Kidney (tissue), 14 donors: Measurements from ENCODE around the gene STK32B. TPM values are rescaled to one million over a fixed set of nuclear protein-coding genes. Genes with fewer than 3 reads are reported as not detected.

ENCODE experiments used
- DNase-seq, 5 donors: peaks; one replicate each; pipeline ENCODE4 v3.0.0-alpha.2; 2013 to 2020
- FAIRE-seq: peaks from 2 replicates; lab custom pipeline; 2012; peaks lifted over from hg19 to GRCh38; lab: Jason Lieb, UNC
- H3K27ac ChIP-seq, 2 donors: one replicate each; pipeline ENCODE4 v1.7.0; 2013; ENCODE audit warnings: low read depth in 2 of 2, low read length in 2 of 2, inconsistent platforms in 1 of 2
- H3K27me3 ChIP-seq: one replicate; pipeline ENCODE4 v1.7.1; 2013; ENCODE audit warnings: low read length, inconsistent platforms; ENCODE audit not compliant: control insufficient read depth, insufficient read depth
- H3K36me3 ChIP-seq, 3 donors: one replicate each; pipeline versions ENCODE4 v1.7.0 to v1.7.1; 2013; ENCODE audit warnings: low read length in 3 of 3, control low read depth in 1 of 3, inconsistent platforms in 1 of 3; ENCODE audit not compliant: insufficient read depth in 3 of 3, control insufficient read depth in 2 of 3
- H3K4me1 ChIP-seq, 3 donors: one replicate each; pipeline versions ENCODE4 v1.7.0 to v1.7.1; 2013; ENCODE audit warnings: low read length in 3 of 3, inconsistent platforms in 1 of 3, low read depth in 1 of 3; ENCODE audit not compliant: control insufficient read depth in 2 of 3, insufficient read depth in 2 of 3
- H3K4me3 ChIP-seq, 3 donors: one replicate each; pipeline versions ENCODE4 v1.7.0 to v1.8.1; 2013; ENCODE audit warnings: low read length in 3 of 3, control low read depth in 1 of 3, inconsistent platforms in 1 of 3
- H3K9ac ChIP-seq, 3 donors: one replicate each; pipeline versions ENCODE4 v1.7.0 to v1.7.1; 2013; ENCODE audit warnings: low read length in 3 of 3, control low read depth in 1 of 3, inconsistent platforms in 1 of 3
- H3K9me3 ChIP-seq, 3 donors: one replicate each; pipeline versions ENCODE4 v1.7.0 to v1.7.1; 2013; ENCODE audit warnings: low read length in 3 of 3, control low read depth in 1 of 3, inconsistent platforms in 1 of 3; ENCODE audit not compliant: control insufficient read depth in 2 of 3, insufficient read depth in 1 of 3
- intact Hi-C: fragments of 100-400 bp; cut with DNase I; formaldehyde crosslinking; loops from one replicate; pipeline ENCODE4 v1.11.1; 2022
- polyA plus RNA-seq: library from polyadenylated mRNA; stranded (reverse); fragments of 350-450 nt; fragmentation: Illumina TruSeq; extraction: RNeasy Lipid Tissue Mini Kit (QIAGEN cat#74804); gene quantifications from one replicate; pipeline ENCODE4 v1.2.3, GENCODE V29; 2014; ENCODE audit warnings: low read depth, low replicate concordance; ENCODE audit not compliant: insufficient read depth
- total RNA-seq: library from RNA; stranded (reverse); fragmentation: NEBNext Ultra II Directional; extraction: Animal tissue kit (Norgen Biotek cat#: 25700); gene quantifications from one replicate; pipeline ENCODE4 v1.2.1, GENCODE V29; 2021
- TF ChIP-seq, protein P1 (sequence below): IDR thresholded peaks from 3 replicates; pipeline ENCODE4 v1.5.1; 2012; ENCODE audit warnings: mild to moderate bottlenecking, moderate library complexity, borderline replicate concordance; ENCODE audit not compliant: insufficient read depth; ENCODE audit errors: extremely low read depth
- donor health status: control.
- donor health status: control.
- donor health status: control.
- donor health status: control.
- donor health status: control.
- donor health status: DM: yes; HTN: yes; CAD: no.
- donor health status: Normal renal cell carcinoma (clear cell type).

STK32B gene
- total and polyA plus RNA-seq, 2 donors from 2014 or later = 18.1 to 18.2 TPM

DNA sequence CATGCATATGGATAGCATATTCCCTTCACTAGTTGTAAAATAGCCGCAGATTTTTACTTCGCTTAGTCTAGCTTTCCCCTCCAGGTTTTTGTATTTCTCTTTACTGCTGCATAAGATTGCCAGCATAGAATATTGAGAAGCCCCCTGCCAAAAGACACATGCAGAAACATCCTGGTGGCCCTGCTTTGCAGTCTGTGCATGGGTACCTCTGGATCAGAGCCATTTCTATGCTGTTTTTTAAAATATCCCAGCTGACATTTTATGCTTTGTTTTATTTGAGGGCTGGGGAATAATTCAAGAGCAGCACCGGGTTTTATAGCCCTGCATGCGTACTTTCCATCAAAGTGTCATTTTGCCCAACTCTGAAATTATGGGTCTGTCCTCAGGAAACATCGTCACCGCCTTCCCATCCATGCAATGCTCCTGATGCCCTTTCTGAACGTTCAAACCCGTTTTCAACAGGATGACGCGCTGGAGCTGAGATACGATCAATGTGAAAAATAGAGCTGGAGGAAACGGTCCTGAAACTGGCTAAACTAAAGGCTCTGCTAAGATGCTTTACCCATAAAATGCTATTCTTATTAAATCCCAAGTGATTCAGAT lies 342.7 kb downstream of the STK32B start:
- TF ChIP-seq, protein P1, sequence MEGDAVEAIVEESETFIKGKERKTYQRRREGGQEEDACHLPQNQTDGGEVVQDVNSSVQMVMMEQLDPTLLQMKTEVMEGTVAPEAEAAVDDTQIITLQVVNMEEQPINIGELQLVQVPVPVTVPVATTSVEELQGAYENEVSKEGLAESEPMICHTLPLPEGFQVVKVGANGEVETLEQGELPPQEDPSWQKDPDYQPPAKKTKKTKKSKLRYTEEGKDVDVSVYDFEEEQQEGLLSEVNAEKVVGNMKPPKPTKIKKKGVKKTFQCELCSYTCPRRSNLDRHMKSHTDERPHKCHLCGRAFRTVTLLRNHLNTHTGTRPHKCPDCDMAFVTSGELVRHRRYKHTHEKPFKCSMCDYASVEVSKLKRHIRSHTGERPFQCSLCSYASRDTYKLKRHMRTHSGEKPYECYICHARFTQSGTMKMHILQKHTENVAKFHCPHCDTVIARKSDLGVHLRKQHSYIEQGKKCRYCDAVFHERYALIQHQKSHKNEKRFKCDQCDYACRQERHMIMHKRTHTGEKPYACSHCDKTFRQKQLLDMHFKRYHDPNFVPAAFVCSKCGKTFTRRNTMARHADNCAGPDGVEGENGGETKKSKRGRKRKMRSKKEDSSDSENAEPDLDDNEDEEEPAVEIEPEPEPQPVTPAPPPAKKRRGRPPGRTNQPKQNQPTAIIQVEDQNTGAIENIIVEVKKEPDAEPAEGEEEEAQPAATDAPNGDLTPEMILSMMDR = no peak
- Histone ChIP-seq H3K27ac (no peak overlapping the region), H3K4me1 (peaks cover 0 to 2% (median 0%) of the 10 kb centered on the region in 3 donors), H3K36me3 (no peaks in the 10 kb centered on the region), H3K9me3 (no peaks in the 10 kb centered on the region), H3K27me3 (no peaks in the 10 kb centered on the region), H3K9ac (no peak overlapping the region), H3K4me3 (no peak overlapping the region)
- peak in 1 of 5 donors; percentile 0 for DNase-seq
- intact Hi-C loops = no loop called here
- no peak for FAIRE-seq

DNA sequence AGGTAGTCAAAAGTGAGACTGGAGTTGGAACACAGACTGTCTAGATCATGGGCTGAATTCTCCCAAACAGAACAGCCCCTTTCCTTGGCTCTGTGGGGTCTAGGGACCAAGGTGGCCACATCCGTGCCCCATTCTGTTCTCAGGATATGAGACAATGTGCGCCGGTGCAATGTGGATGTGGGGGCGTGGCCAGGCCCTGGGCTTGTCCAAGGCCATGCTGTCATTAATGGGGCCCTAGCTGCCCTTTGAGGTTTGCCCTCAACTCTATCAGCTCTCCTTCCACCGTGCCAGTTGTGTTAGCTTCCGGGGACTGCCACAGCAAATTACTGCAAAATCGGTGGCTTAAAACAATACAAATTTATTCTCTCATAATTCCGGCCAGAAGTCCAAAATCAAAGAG lies 344.5 kb downstream of the STK32B start:
- Histone ChIP-seq H3K4me1 (peaks cover 0 to 2% (median 0%) of the 10 kb centered on the region in 3 donors), H3K27me3 (no peaks in the 10 kb centered on the region), H3K27ac (no peak overlapping the region), H3K4me3 (no peak overlapping the region), H3K9ac (no peak overlapping the region), H3K36me3 (no peaks in the 10 kb centered on the region), H3K9me3 (no peaks in the 10 kb centered on the region)
- DNase-seq (no peak), FAIRE-seq (no peak)
- intact Hi-C loops = no loop called here
- TF ChIP-seq, protein P1 = no peak

DNA sequence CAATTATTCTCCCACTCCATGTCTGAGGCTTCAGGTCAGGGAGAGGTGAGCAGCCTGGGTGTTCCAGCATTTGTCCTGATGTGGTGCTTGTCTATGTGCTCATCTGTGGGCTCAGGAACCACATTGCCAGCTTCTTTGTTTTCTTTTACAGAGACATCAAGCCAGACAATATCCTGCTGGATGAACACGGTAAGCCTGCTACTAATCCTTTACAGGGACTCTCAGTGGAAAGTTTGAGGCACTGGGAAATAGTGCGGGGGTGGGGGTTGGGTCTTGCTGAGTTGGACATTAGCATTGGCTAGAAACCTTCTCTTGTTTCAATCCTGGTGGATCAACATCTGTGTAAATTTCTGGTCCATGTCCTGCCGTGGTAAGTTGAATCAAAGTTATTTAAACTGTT lies 346.8 kb downstream of the STK32B start:
- H3K9me3 ChIP-seq = peaks cover 0 to 7% (median 0%) of the 10 kb centered on the region in 3 donors
- intact Hi-C loops = no loop called here

More for the DNA sequence above, 346.8 kb downstream of the STK32B start:
- FAIRE-seq = no peak
- no peak overlapping the region for H3K9ac ChIP-seq
- no peak for DNase-seq
- no peaks in the 10 kb centered on the region for H3K27me3 ChIP-seq
- no peak overlapping the region for H3K27ac ChIP-seq
- H3K4me1 ChIP-seq = no peaks in the 10 kb centered on the region
- TF ChIP-seq, protein P1 = no peak
- H3K36me3 ChIP-seq = no peaks in the 10 kb centered on the region
- H3K4me3 ChIP-seq = no peak overlapping the region
